Activated B cell treated with CpG ODN at 0.5 μM for 24 hours (primary cell): Measurements from ENCODE around the gene TMEM255B. TPM values are rescaled to one million over a fixed set of nuclear protein-coding genes. Genes with fewer than 3 reads are reported as not detected.

ENCODE experiments used
- ATAC-seq: fragments of 200-7000 bp; cut with Tn5 transposase; one replicate; pipeline ENCODE4 v1.10.0; 2021; ENCODE audit warnings: low read depth, mild to moderate bottlenecking, moderate library complexity
- CTCF ChIA-PET: fragments of 350-600 bp; sonication (Branson Sonifier 250); formaldehyde crosslinking; loops from one replicate; lab custom pipeline; 2021; ENCODE audit warnings: antibody characterized with exemption; lab: Charles Lee
- POLR2A ChIA-PET: fragments of 350-600 bp; sonication (Branson Sonifier 250); formaldehyde crosslinking; loops from one replicate; lab custom pipeline; 2021; ENCODE audit warnings: antibody characterized with exemption; lab: Charles Lee
- DNase-seq: peaks from one replicate; pipeline ENCODE4 v3.0.0; 2022
- H3K27ac Mint-ChIP-seq: one replicate; pipeline ENCODE4 v1.8.0; 2020; ENCODE audit warnings: mixed read lengths
- H3K27me3 Mint-ChIP-seq: one replicate; pipeline ENCODE4 v1.8.0; 2021; ENCODE audit warnings: mixed read lengths
- H3K36me3 Mint-ChIP-seq: one replicate; pipeline ENCODE4 v1.8.0; 2021; ENCODE audit warnings: low read depth, mixed read lengths
- H3K4me1 Mint-ChIP-seq: one replicate; pipeline ENCODE4 v1.8.0; 2021; ENCODE audit warnings: mixed read lengths
- H3K4me3 Mint-ChIP-seq: one replicate; pipeline ENCODE4 v1.8.0; 2020; ENCODE audit warnings: mild to moderate bottlenecking, mixed read lengths
- H3K9me3 Mint-ChIP-seq: one replicate; pipeline ENCODE4 v1.8.0; 2020; ENCODE audit warnings: mixed read lengths
- intact Hi-C: fragments of 100-400 bp; cut with micrococcal nuclease; formaldehyde crosslinking; loops from one replicate; pipeline ENCODE4 v1.15.1; 2024
- total RNA-seq: library from RNA; stranded (reverse); gene quantifications from 2 replicates; pipeline ENCODE4 v1.2.3, GENCODE V29; 2022
- TF ChIP-seq, protein P1 (sequence below): fragments of 200-600 bp; IDR thresholded peaks from one replicate; pipeline ENCODE4 v1.8.0; 2022; ENCODE audit warnings: antibody characterized with exemption, mild to moderate bottlenecking

TMEM255B gene
- total RNA-seq, 1 donor from 2014 or later: 6.2 TPM

DNA sequence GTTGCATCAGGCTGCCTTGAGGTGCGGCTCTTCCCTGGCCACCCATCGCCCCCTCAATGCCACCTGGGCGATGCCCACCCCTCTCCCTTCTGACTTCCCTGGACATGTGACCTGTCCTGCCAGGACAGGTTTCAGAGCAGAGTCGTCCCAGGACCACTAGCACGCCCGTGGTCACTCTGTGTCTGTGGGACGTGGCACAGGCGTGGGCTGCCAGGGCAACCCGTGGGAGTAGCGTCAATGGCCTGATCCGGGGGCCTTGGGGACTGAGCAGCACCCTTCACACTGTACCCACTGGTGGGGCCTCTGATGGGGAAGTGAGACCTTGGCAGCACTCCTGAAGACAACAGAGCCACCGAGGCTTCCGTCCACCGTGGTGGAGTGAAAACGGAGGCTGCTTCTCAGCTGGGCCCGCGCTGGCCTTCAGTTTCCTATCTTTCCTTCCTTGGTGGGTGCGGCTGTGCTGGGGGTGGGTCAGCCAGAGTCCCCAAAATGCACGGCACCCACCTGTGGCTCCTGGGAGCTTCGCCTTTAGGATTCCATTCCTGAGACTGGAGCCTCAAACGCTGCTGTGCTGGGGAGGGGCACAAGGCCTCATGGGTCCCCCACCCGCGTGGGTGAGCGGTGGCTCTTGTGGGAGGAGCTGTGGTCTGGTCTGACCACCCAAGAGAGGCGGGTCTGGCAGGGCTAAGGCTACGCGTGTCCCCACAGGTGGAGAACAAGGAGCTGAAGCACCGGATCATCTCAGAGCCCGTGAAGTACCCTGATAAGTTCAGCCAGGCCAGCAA is 26.7 kb upstream of the TMEM255B start:
- ATAC-seq (peak; percentile 87), DNase-seq (no peak)
- ChIA-PET POLR2A (no interaction called here), CTCF (no interaction called here)
- Mint-ChIP-seq H3K27ac (no peak overlapping the region), H3K36me3 (no peaks in the 10 kb centered on the region), H3K4me1 (peaks cover 9% of the 10 kb centered on the region), H3K9me3 (no peaks in the 10 kb centered on the region), H3K4me3 (peak overlapping the region; percentile 32), H3K27me3 (peaks cover 2% of the 10 kb centered on the region)
- TF ChIP-seq, protein P1, sequence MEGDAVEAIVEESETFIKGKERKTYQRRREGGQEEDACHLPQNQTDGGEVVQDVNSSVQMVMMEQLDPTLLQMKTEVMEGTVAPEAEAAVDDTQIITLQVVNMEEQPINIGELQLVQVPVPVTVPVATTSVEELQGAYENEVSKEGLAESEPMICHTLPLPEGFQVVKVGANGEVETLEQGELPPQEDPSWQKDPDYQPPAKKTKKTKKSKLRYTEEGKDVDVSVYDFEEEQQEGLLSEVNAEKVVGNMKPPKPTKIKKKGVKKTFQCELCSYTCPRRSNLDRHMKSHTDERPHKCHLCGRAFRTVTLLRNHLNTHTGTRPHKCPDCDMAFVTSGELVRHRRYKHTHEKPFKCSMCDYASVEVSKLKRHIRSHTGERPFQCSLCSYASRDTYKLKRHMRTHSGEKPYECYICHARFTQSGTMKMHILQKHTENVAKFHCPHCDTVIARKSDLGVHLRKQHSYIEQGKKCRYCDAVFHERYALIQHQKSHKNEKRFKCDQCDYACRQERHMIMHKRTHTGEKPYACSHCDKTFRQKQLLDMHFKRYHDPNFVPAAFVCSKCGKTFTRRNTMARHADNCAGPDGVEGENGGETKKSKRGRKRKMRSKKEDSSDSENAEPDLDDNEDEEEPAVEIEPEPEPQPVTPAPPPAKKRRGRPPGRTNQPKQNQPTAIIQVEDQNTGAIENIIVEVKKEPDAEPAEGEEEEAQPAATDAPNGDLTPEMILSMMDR: no peak
- intact Hi-C loops: loop anchor here (2.0 kb wide), 1 partner anchor 26 kb away; the partner anchor contains the start of gene TMEM255B

DNA sequence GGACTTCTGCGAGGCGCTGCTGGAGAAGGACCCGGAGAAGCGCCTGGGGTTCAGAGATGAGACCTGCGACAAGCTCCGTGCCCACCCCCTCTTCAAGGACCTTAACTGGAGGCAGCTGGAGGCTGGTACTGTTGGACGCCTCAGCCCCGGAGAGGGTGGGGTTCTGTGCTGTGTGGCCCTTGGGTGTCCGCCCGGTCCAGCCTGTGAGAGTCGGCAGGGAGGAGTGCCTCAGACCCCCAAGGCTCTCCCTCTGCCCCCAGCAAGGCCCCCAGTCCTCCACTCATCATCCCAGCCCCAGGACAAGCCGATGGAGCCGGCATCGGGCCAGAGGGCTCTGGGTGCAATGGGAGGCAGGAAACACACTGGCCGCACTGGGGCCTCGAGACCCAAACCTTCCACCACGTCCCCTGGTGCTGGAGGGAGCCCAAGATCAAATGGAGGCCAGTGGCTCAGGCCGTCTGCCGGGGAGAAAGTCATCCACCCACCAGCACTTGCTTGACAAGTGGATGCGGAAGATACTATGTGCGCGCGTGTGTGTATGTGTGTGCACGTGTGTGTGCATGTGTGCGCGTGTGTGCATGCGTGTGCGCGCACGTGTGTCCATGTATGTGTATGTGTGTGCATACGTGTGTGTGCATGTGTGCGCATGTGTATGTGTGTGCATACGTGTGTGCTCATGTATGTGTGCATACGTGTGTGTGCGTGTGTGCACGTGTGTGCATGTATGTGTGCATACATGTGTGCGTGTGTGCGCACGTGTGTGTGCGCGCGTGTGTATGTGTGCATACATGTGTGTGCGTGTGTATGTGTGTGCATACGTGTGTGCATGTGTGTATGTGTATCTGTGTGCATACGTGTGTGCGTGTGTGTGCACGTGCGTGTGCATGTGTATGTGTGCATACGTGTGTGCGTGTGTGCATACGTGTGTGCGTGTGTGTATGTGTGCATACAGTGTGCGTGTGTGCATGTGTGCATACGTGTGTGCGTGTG is 25.8 kb upstream of the TMEM255B start:
- no peak overlapping the region for H3K27ac Mint-ChIP-seq
- no peaks in the 10 kb centered on the region for H3K36me3 Mint-ChIP-seq
- DNase-seq (no peak), ATAC-seq (no peak)
- no peaks in the 10 kb centered on the region for H3K9me3 Mint-ChIP-seq
- H3K27me3 Mint-ChIP-seq: peaks cover 2% of the 10 kb centered on the region
- no peak overlapping the region for H3K4me3 Mint-ChIP-seq
- TF ChIP-seq, protein P1: no peak
- peaks cover 9% of the 10 kb centered on the region for H3K4me1 Mint-ChIP-seq
- ChIA-PET POLR2A (no interaction called here), CTCF (no interaction called here)
- intact Hi-C loops: loop anchor here (2.0 kb wide), 1 partner anchor 26 kb away; the partner anchor contains the start of gene TMEM255B

DNA sequence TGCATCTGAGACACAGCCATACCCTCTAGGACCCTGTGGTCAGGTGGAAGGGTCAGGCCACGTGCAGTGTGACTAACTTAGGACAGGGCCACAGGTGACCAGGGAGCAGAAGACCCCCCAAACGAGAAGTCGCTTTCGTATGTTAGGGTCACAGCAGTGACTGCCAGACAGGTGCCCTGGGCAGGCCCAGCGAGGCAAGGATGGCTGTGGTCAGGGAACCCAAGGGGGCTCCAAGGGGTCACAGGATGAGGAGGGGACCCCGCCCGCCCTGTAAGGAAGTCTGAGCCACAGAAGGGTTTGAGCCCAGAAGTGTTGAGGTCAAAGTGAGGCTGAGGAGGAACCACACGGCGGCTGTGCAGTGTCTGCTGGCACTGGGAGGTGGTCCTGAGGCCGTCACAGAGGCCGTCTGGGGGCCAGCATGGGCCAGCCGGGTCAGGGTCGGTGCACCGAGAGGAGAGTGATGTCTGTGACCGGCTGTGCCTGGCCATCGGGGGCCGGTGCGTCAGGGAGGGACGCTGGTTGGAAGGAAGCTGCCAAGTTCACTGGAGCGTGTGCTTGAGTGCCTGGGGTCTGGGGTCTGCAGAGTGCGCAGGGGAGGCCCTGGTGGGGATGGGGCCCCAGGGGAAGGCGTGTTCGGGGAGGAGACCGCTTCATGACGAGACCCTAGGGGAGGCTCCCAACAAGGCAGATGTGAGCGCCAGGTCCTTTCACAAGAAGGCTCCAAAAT is 24.8 kb upstream of the TMEM255B start:
- CTCF ChIA-PET: no interaction called here
- no peak for ATAC-seq
- no peaks in the 10 kb centered on the region for H3K36me3 Mint-ChIP-seq
- peaks cover 9% of the 10 kb centered on the region for H3K4me1 Mint-ChIP-seq
- H3K4me3 Mint-ChIP-seq: no peak overlapping the region
- DNase-seq: no peak
- no peaks in the 10 kb centered on the region for H3K9me3 Mint-ChIP-seq
- no peaks in the 10 kb centered on the region for H3K27me3 Mint-ChIP-seq
- TF ChIP-seq, protein P1: no peak
- POLR2A ChIA-PET: no interaction called here
- no peak overlapping the region for H3K27ac Mint-ChIP-seq
- intact Hi-C loops: no loop called here

DNA sequence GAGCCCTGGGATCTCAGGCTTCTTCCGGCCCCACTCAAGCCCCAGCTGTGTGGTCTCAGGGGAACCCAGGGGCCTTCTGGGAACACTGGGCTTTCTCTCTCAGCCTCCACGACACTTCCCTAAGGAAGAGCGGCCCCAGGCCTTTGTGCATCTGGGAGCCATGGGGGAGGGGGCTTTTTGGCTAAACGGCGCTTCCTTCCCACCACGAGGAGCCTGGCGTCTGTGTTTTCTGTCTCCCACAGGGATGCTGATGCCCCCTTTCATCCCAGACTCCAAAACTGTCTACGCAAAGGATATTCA is 24.2 kb upstream of the TMEM255B start:
- H3K27ac Mint-ChIP-seq: no peak overlapping the region
- H3K4me1 Mint-ChIP-seq: peaks cover 9% of the 10 kb centered on the region
- no peak overlapping the region for H3K4me3 Mint-ChIP-seq
- no peaks in the 10 kb centered on the region for H3K36me3 Mint-ChIP-seq
- DNase-seq (no peak), ATAC-seq (no peak)
- H3K9me3 Mint-ChIP-seq: no peaks in the 10 kb centered on the region
- intact Hi-C loops: no loop called here
- no peaks in the 10 kb centered on the region for H3K27me3 Mint-ChIP-seq
- TF ChIP-seq, protein P1: no peak
- ChIA-PET CTCF (no interaction called here), POLR2A (no interaction called here)
